ENCODE data around the gene THTPA.

- TF ChIP-seq, protein P1, sequence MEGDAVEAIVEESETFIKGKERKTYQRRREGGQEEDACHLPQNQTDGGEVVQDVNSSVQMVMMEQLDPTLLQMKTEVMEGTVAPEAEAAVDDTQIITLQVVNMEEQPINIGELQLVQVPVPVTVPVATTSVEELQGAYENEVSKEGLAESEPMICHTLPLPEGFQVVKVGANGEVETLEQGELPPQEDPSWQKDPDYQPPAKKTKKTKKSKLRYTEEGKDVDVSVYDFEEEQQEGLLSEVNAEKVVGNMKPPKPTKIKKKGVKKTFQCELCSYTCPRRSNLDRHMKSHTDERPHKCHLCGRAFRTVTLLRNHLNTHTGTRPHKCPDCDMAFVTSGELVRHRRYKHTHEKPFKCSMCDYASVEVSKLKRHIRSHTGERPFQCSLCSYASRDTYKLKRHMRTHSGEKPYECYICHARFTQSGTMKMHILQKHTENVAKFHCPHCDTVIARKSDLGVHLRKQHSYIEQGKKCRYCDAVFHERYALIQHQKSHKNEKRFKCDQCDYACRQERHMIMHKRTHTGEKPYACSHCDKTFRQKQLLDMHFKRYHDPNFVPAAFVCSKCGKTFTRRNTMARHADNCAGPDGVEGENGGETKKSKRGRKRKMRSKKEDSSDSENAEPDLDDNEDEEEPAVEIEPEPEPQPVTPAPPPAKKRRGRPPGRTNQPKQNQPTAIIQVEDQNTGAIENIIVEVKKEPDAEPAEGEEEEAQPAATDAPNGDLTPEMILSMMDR (IDR thresholded peaks at IDR 0.05; ENCODE audit: borderline replicate concordance, extremely low read depth, low read length, poor library complexity, severe bottlenecking): no peak
- TF ChIP-seq EZH2 (IDR thresholded peaks at IDR 0.05; ENCODE audit: borderline replicate concordance, low read depth, low read length, severe bottlenecking): no peak
These were observed 5.2 kb downstream of the THTPA start for GRCh38 chr14:23561259-23561658.

Data from DND-41 (cell line).